ENCODE data around the gene FDX2. TPM values are rescaled to one million over a fixed set of nuclear protein-coding genes. Genes with fewer than 3 reads are reported as not detected.
"Not testable (repeated sequence)": the region's sequence is repeated elsewhere in the genome, so short reads cannot be mapped to it uniquely, and the experiment has no call there.

FDX2 gene
- total RNA-seq, 2 experiments from 2014 or later: 3.5 to 3.7 TPM

DNA sequence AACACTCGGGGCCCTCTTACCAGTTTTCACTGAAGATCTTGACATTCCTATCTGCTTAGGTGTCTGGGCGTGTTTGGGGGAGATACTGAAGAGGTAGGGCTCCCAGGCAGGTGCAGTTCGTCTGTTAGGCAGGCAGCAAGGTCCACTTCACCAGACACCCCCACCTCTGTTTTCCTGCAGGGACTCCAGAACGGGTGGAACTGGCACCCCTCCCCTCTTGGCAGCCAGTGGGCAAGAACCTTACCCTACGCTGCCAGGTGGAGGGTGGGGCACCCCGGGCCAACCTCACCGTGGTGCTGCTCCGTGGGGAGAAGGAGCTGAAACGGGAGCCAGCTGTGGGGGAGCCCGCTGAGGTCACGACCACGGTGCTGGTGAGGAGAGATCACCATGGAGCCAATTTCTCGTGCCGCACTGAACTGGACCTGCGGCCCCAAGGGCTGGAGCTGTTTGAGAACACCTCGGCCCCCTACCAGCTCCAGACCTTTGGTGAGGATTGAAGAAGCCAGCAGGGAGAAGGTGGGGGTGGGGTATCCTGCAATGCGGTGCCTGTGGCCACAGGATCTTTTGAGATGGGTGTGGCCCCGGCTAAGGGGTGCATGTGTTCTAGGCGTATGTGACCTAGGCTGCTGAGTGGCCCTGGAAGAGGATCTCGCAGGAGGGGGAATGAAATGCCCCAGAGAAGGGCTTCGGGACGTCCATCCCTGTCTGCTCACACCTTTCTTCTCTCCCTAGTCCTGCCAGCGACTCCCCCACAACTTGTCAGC lies 32.3 kb downstream of the FDX2 start:
- DNase-seq: no peak
- no peak overlapping the region for H3K4me3 Mint-ChIP-seq
- no peak overlapping the region for H3K27ac Mint-ChIP-seq
- H3K36me3 Mint-ChIP-seq (ENCODE audit: low read depth): peaks cover 54% of the 10 kb centered on the region
- no peaks in the 10 kb centered on the region for H3K9me3 Mint-ChIP-seq
- CTCF ChIA-PET: no interaction called here
- peaks cover 55% of the 10 kb centered on the region for H3K4me1 Mint-ChIP-seq
- peaks cover 10% of the 10 kb centered on the region for H3K27me3 Mint-ChIP-seq
- POLR2A ChIA-PET: interaction anchor here (2.2 kb wide), 1 partner anchor 13 kb away, joined by 10 read pairs; the partner anchor contains the start of gene ICAM1

DNA sequence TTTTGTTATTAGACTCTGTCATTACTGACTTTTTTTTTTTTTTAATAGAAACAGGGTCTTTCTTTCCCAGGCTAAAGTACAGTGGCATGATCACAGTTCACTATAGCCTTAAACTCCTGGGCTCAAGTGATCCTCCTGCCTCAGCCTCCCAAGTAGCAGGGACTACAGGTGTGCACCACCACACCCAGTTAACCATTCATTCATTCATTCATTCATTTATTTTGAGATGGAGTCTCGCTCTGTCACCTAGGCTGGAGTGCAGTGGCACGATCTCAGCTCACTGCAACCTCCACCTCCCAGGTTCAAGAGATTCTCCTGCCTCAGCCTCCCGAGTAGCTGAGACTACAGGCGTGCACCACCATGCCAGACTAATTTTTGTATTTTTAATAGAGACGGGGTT lies 33.8 kb downstream of the FDX2 start:
- Mint-ChIP-seq H3K4me1 (peaks cover 45% of the 10 kb centered on the region), H3K36me3 (ENCODE audit: low read depth) (peaks cover 60% of the 10 kb centered on the region)
- ChIA-PET CTCF (interaction anchor here (1.4 kb wide), 1 partner anchor 11 kb away, joined by 4 read pairs; the partner anchor contains the start of gene ICAM1), POLR2A (interaction anchor here (1.3 to 2.2 kb wide), 2 partner anchors 10 to 12 kb away, joined by 3 to 10 read pairs; partner anchors contain the start of gene ICAM1)
- not testable (repeated sequence) for H3K4me3 Mint-ChIP-seq, H3K9me3 Mint-ChIP-seq, H3K27ac Mint-ChIP-seq, H3K27me3 Mint-ChIP-seq, DNase-seq

DNA sequence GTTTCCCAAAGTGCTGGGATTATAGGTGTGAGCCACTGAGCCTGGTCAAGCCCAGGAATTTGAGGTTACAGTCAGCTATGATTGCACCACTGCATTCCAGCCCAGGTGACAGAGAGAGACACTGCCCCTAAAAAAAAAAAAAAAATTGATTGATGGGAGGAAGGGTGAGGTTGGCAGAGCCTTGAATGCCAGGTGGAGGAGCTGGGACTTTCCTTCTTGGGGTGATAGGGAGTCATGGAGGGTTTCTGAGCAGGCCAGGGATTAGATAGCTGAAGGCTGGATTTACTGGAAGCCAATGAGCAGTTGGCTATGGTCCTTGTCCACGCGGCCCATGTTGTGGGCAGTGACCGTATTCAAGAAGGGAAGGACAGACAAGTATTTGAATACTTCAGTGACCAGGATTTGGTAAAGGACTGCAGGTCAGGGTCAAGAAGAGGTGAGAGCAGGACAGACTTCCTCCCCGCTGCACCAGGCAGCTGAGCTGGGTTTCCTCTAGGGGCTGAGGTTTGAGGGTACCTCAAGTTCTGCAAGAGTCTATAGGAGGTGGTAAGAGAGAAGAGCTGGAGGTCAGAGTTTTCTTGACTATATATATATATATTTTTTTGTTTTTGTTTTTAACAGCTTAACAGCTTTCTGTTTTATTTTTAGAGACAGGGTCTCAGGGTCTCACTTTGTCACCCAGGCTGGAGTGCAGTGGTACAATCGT lies 35.9 kb downstream of the FDX2 start:
- no peak for DNase-seq
- peaks cover 27% of the 10 kb centered on the region for H3K4me1 Mint-ChIP-seq
- no peak overlapping the region for H3K4me3 Mint-ChIP-seq
- H3K27ac Mint-ChIP-seq: peak overlapping the region; percentile 61
- CTCF ChIA-PET: interaction anchor here (0.6 to 1.6 kb wide), 6 partner anchors 9 to 349 kb away, joined by 4 to 10 read pairs (median 5); partner anchors contain the start of genes ICAM1 and ICAM5
- H3K27me3 Mint-ChIP-seq: no peaks in the 10 kb centered on the region
- peaks cover 46% of the 10 kb centered on the region for H3K36me3 Mint-ChIP-seq (ENCODE audit: low read depth)
- POLR2A ChIA-PET: interaction anchor here (1.0 to 3.7 kb wide), 2 partner anchors 9 kb away, joined by 5 to 23 read pairs; partner anchors contain the start of genes ICAM1 and ICAM5
- H3K9me3 Mint-ChIP-seq: no peaks in the 10 kb centered on the region

DNA sequence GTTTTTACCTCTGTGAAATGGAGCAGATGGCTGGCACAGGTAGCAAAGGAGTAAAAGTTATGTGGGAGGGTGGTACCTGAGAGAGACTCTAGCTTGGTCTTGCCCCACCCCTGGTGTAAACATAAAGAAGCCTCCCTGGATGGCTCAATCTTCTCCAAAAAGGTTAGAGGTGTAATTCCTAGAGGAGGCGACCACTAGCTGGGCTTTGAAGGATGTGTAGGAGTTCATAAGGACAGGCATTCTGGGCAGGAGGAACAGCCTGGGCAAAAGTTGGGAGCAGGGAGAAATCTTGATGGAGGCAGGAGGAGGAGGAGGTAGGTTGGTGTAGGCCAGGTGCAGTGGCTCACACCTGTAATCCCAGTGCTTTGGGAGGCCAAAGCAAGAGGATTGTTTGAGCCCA lies 36.9 kb downstream of the FDX2 start:
- Mint-ChIP-seq H3K4me1 (peaks cover 31% of the 10 kb centered on the region), H3K27me3 (no peaks in the 10 kb centered on the region), H3K9me3 (no peaks in the 10 kb centered on the region), H3K36me3 (ENCODE audit: low read depth) (peaks cover 43% of the 10 kb centered on the region), H3K27ac (peak overlapping the region; percentile 44), H3K4me3 (no peak overlapping the region)
- ChIA-PET POLR2A (interaction anchor here (3.7 kb wide), 1 partner anchor 8 kb away, joined by 23 read pairs; the partner anchor contains the start of gene ICAM1), CTCF (interaction anchor here (0.9 to 1.6 kb wide), 2 partner anchors 110 to 134 kb away, joined by 3 to 6 read pairs; no protein-coding TSS in a partner anchor)
- DNase-seq: no peak

DNA sequence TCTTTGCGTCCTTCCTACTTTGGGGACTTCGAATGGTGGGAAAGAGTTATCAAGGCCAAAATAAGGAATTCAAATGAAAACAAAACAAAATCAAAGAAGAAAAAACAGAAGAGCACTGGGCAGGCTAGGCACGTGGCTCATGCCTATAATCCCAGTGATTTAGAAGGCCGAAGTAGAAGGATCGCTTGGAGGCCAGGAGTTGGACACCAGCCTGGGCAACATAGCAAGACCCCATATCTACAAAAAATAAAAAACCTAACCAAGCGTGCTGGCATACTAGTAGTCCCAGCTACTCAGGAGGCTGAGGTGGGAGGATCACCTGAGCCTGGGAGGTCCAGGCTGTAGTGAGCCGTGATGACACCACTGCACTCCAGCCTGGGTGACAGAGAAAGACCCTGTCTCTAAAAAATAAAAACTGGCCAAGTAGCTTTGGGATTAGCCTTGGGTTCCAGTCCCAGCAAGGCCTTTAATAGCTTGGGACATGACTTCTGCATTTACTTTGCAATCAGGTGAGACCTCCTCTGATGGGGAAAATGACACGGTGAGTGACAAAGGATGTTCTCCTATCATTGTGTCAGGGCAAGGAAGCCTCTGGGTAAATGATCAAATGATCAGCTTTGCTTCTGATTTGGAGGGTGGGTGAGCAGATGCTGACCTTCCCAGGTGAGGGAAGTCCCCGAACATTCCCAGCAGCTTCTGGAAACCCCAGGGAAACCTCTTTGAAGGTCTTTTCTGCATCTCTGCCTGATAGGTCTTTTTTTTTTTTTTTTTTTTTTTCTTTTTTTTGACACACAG lies 37.8 kb downstream of the FDX2 start:
- Mint-ChIP-seq H3K4me3 (no peak overlapping the region), H3K36me3 (ENCODE audit: low read depth) (peaks cover 37% of the 10 kb centered on the region)
- POLR2A ChIA-PET: interaction anchor here (3.7 kb wide), 1 partner anchor 7 kb away, joined by 23 read pairs; the partner anchor contains the start of gene ICAM1

DNA sequence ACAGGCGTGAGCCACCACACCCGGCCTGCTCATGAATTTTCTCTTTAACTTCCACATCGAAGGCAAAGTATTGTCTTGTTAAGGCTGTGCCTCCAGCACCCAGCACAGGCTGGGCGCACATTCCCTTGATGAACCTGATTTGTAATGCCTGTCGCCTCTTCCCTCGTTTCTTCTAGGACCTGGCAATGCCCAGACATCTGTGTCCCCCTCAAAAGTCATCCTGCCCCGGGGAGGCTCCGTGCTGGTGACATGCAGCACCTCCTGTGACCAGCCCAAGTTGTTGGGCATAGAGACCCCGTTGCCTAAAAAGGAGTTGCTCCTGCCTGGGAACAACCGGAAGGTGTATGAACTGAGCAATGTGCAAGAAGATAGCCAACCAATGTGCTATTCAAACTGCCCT lies 41.2 kb downstream of the FDX2 start:
- DNase-seq: no peak
- Mint-ChIP-seq H3K9me3 (no peaks in the 10 kb centered on the region), H3K27me3 (no peaks in the 10 kb centered on the region), H3K4me1 (peaks cover 51% of the 10 kb centered on the region), H3K36me3 (ENCODE audit: low read depth) (peaks cover 29% of the 10 kb centered on the region), H3K27ac (peak overlapping the region; percentile 7), H3K4me3 (no peak overlapping the region)
- ChIA-PET CTCF (interaction anchor here (6.6 kb wide), 1 partner anchor 14 kb away, joined by 98 read pairs; no protein-coding TSS in a partner anchor), POLR2A (interaction anchor here (1.0 to 2.8 kb wide), 3 partner anchors 12 to 106 kb away, joined by 3 to 11 read pairs (median 4); partner anchors contain the start of genes ICAM4 and TYK2)

More for the DNA sequence above, 37.8 kb downstream of the FDX2 start:
- no peaks in the 10 kb centered on the region for H3K27me3 Mint-ChIP-seq
- CTCF ChIA-PET: interaction anchor here (0.7 to 2.0 kb wide), 4 partner anchors 111 to 482 kb away, joined by 3 to 6 read pairs (median 4); no protein-coding TSS in a partner anchor
- H3K4me1 Mint-ChIP-seq: peaks cover 30% of the 10 kb centered on the region
- H3K9me3 Mint-ChIP-seq: no peaks in the 10 kb centered on the region
- H3K27ac Mint-ChIP-seq: no peak overlapping the region
- DNase-seq: no peak

DNA sequence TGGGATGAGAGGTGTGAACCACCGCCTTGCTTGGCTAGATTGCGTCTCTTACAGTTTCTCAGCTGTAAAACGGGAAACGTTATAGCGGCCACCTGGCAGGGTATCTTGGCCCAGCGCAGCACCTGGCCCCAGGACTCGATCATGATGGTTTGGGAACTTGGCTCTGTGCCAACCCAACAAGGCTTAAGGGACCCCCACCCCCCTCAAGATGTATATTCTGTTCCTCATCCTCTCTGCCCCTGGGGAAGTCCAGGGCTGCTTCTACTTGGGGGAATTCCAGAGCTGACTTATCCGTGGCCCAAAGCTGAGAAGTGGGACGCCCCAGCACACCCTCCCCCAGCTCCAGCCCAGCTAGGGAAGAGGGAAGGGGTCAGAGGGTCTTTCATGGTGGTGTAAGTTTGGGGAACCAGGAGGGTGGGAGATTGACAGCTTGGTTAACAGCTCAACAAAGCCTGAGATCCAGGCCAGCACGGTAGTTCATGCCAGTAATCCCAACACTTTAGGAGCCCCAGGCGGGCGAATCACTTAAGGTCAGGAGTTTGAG lies 44.2 kb downstream of the FDX2 start:
- H3K27me3 Mint-ChIP-seq: peaks cover 1% of the 10 kb centered on the region
- H3K4me3 Mint-ChIP-seq: peak overlapping the region; percentile 83
- H3K4me1 Mint-ChIP-seq: peaks cover 51% of the 10 kb centered on the region
- peak overlapping the region; percentile 93 for H3K27ac Mint-ChIP-seq
- DNase-seq: peak; percentile 26
- CTCF ChIA-PET: interaction anchor here (0.5 to 10.1 kb wide), 26 partner anchors 9 to 298 kb away, joined by 3 to 238 read pairs (median 6); partner anchors contain the start of genes CDC37, ICAM4, ICAM5 and RAVER1
- H3K9me3 Mint-ChIP-seq: no peaks in the 10 kb centered on the region
- peaks cover 19% of the 10 kb centered on the region for H3K36me3 Mint-ChIP-seq (ENCODE audit: low read depth)
- POLR2A ChIA-PET: interaction anchor here (0.6 to 4.3 kb wide), 29 partner anchors 8 to 296 kb away, joined by 3 to 105 read pairs (median 8); partner anchors contain the start of genes CDC37, DNMT1, ICAM4 and ICAM5

DNA sequence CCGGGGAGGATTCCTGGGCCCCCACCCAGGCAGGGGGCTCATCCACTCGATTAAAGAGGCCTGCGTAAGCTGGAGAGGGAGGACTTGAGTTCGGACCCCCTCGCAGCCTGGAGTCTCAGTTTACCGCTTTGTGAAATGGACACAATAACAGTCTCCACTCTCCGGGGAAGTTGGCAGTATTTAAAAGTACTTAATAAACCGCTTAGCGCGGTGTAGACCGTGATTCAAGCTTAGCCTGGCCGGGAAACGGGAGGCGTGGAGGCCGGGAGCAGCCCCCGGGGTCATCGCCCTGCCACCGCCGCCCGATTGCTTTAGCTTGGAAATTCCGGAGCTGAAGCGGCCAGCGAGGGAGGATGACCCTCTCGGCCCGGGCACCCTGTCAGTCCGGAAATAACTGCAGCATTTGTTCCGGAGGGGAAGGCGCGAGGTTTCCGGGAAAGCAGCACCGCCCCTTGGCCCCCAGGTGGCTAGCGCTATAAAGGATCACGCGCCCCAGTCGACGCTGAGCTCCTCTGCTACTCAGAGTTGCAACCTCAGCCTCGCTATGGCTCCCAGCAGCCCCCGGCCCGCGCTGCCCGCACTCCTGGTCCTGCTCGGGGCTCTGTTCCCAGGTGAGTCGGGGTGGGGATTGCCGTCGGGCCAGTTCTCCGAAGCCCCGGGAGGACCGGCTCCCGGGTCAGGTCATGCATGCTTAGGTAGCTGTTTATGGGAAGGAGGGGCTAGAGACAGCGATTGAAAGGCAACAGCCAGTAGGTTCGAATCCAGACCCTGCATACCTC lies 45.0 kb downstream of the FDX2 start, which contains the start of gene ICAM1:
TSS of gene ICAM1 (plus strand) at position 505 of the 779 bp plus-strand sequence. CDS start at position 545, 40 bp downstream.
- POLR2A ChIA-PET: interaction anchor here (0.7 to 4.3 kb wide), 39 partner anchors 9 to 297 kb away, joined by 3 to 105 read pairs (median 7); partner anchors contain the start of genes CDC37, DNMT1, ICAM4 and ICAM5
- Mint-ChIP-seq H3K27me3 (peaks cover 1% of the 10 kb centered on the region), H3K4me1 (peaks cover 51% of the 10 kb centered on the region), H3K9me3 (no peaks in the 10 kb centered on the region), H3K27ac (peak within 1 kb of the TSS; percentile 93), H3K36me3 (ENCODE audit: low read depth) (peaks cover 19% of the 10 kb centered on the region), H3K4me3 (peak within 1 kb of the TSS; percentile 83)
- peak; percentile 87 for DNase-seq
- CTCF ChIA-PET: interaction anchor here (0.6 to 10.1 kb wide), 32 partner anchors 10 to 339 kb away, joined by 3 to 238 read pairs (median 6); partner anchors contain the start of genes CDC37, ICAM4, ICAM5 and RAVER1

DNA sequence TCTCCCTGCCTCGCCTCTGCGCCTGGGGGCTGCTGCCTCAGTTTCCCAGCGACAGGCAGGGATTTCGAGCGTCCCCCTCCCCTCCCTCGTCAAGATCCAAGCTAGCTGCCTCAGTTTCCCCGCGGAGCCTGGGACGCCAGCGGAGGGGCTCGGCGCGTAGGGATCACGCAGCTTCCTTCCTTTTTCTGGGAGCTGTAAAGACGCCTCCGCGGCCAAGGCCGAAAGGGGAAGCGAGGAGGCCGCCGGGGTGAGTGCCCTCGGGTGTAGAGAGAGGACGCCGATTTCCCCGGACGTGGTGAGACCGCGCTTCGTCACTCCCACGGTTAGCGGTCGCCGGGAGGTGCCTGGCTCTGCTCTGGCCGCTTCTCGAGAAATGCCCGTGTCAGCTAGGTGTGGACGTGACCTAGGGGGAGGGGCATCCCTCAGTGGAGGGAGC lies 45.6 kb downstream of the FDX2 start:
- Mint-ChIP-seq H3K36me3 (ENCODE audit: low read depth) (peaks cover 16% of the 10 kb centered on the region), H3K27ac (peak overlapping the region; percentile 93), H3K27me3 (peaks cover 1% of the 10 kb centered on the region), H3K4me3 (peak overlapping the region; percentile 83), H3K9me3 (no peaks in the 10 kb centered on the region), H3K4me1 (peaks cover 50% of the 10 kb centered on the region)
- ChIA-PET POLR2A (interaction anchor here (0.7 to 4.3 kb wide), 36 partner anchors 9 to 298 kb away, joined by 3 to 105 read pairs (median 8); partner anchors contain the start of genes CDC37, DNMT1, ICAM4 and ICAM5), CTCF (interaction anchor here (0.6 to 10.1 kb wide), 28 partner anchors 10 to 338 kb away, joined by 3 to 238 read pairs (median 6); partner anchors contain the start of genes CDC37, ICAM4, ICAM5 and RAVER1)
- peak; percentile 90 for DNase-seq

DNA sequence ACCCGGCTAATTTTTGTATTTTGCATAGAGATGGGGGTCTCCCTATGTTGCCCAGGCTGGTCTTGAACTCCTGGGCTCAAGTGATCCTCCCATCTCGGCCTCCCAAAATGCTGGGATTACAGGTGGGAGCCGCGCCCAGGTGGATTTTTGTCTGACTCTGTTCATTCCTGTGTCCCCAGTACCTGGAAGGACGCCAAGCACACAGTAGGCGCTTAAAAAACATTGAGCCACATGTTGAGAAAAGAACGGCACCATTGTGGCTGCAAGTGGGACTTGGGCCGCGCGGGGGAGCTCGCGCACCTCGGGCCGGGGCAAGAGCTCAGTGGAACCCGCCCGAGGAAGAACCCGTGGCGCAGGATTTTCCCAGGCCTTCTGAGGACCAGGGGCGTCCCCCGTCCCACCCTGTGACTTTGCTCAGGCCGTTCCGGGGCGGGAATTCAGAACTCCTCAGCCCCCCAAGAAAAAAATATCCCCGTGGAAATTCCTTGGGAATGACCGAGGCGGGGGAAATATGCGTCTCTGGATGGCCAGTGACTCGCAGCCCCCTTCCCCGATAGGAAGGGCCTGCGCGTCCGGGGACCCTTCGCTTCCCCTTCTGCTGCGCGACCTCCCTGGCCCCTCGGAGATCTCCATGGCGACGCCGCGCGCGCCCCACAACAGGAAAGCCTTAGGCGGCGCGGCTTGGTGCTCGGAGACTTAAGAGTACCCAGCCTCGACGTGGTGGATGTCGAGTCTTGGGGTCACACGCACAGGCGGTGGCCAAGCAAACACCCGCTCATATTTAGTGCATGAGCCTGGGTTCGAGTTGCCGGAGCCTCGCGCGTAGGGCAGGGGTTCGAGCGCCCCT lies 46.3 kb downstream of the FDX2 start:
- peak overlapping the region; percentile 93 for H3K27ac Mint-ChIP-seq
- peaks cover 1% of the 10 kb centered on the region for H3K27me3 Mint-ChIP-seq
- H3K9me3 Mint-ChIP-seq: no peaks in the 10 kb centered on the region
- POLR2A ChIA-PET: interaction anchor here (0.6 to 4.3 kb wide), 32 partner anchors 8 to 298 kb away, joined by 3 to 105 read pairs (median 8); partner anchors contain the start of genes CDC37, DNMT1, ICAM4 and ICAM5
- H3K36me3 Mint-ChIP-seq (ENCODE audit: low read depth): peaks cover 12% of the 10 kb centered on the region
- CTCF ChIA-PET: interaction anchor here (0.7 to 10.1 kb wide), 31 partner anchors 9 to 167 kb away, joined by 3 to 238 read pairs (median 6); partner anchors contain the start of genes CDC37, FDX2, ICAM4 and ICAM5
- H3K4me3 Mint-ChIP-seq: peak overlapping the region; percentile 83
- peaks cover 45% of the 10 kb centered on the region for H3K4me1 Mint-ChIP-seq
- peak; percentile 91 for DNase-seq
